ENCODE measurements around the gene DDX54. TPM values are rescaled to one million over a fixed set of nuclear protein-coding genes. Genes with fewer than 3 reads are reported as not detected.

The DDX54 gene
- total RNA-seq, 1 donor from 2014 or later, result 36.9 TPM

- Mint-ChIP-seq H3K36me3 (peaks cover 19% of the 10 kb centered on the region), H3K9me3 (peaks cover 2% of the 10 kb centered on the region), H3K27ac (no peak overlapping the region), H3K27me3 (ENCODE audit: insufficient read depth, low read depth) (peaks cover 14% of the 10 kb centered on the region), H3K4me3 (no peak overlapping the region), H3K4me1 (peaks cover 67% of the 10 kb centered on the region)
- Histone ChIP-seq H2AFZ (replicated peaks) (no peak overlapping the region), H3K9ac (no peak overlapping the region), H3K79me2 (ENCODE audit: low read depth) (no peaks in the 10 kb centered on the region), H3K4me3 (no peak overlapping the region), H3K4me1 (peaks cover 13% of the 10 kb centered on the region), H3K27ac (no peak overlapping the region), H3K36me3 (no peaks in the 10 kb centered on the region), H3K27me3 (no peaks in the 10 kb centered on the region), H3K9me3 (ENCODE audit: low read depth) (no peaks in the 10 kb centered on the region), H3F3A (ENCODE audit: low read depth) (peaks cover 4% of the 10 kb centered on the region), H4K20me1 (ENCODE audit: low read depth) (peaks cover 17% of the 10 kb centered on the region), H3K4me2 (peak overlapping the region; percentile 57)
- peak; percentile 57 for DNase-seq (ENCODE audit: low spot score)
- TF ChIP-seq, protein P1, sequence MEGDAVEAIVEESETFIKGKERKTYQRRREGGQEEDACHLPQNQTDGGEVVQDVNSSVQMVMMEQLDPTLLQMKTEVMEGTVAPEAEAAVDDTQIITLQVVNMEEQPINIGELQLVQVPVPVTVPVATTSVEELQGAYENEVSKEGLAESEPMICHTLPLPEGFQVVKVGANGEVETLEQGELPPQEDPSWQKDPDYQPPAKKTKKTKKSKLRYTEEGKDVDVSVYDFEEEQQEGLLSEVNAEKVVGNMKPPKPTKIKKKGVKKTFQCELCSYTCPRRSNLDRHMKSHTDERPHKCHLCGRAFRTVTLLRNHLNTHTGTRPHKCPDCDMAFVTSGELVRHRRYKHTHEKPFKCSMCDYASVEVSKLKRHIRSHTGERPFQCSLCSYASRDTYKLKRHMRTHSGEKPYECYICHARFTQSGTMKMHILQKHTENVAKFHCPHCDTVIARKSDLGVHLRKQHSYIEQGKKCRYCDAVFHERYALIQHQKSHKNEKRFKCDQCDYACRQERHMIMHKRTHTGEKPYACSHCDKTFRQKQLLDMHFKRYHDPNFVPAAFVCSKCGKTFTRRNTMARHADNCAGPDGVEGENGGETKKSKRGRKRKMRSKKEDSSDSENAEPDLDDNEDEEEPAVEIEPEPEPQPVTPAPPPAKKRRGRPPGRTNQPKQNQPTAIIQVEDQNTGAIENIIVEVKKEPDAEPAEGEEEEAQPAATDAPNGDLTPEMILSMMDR (IDR thresholded peaks at IDR 0.05), result peak; percentile 21
- no peak for TF ChIP-seq EZH2 (IDR thresholded peaks at IDR 0.05)
These were observed 47.7 kb upstream of the DDX54 start for GRCh38 chr12:113232840-113233585.

- peak overlapping the region; percentile 57 for H3K4me2 ChIP-seq
- no peaks in the 10 kb centered on the region for H3K27me3 ChIP-seq
- H3K4me3 Mint-ChIP-seq, result no peak overlapping the region
- H4K20me1 ChIP-seq (ENCODE audit: low read depth), result peaks cover 17% of the 10 kb centered on the region
- no peak for TF ChIP-seq EZH2 (IDR thresholded peaks at IDR 0.05)
- TF ChIP-seq EZH2phosphoT487 (IDR thresholded peaks at IDR 0.05), result no peak
- TF ChIP-seq, protein P1 (IDR thresholded peaks at IDR 0.05), result no peak
- peaks cover 73% of the 10 kb centered on the region for H3K4me1 Mint-ChIP-seq
- H3K9me3 ChIP-seq (ENCODE audit: low read depth), result no peaks in the 10 kb centered on the region
- no peaks in the 10 kb centered on the region for H3K36me3 ChIP-seq
- no peak overlapping the region for H3K27ac Mint-ChIP-seq
- H3K4me1 ChIP-seq, result peaks cover 13% of the 10 kb centered on the region
- no peak overlapping the region for H3K9ac ChIP-seq
- H2AFZ ChIP-seq (replicated peaks), result no peak overlapping the region
- no peak overlapping the region for H3K27ac ChIP-seq
- no peak for DNase-seq (ENCODE audit: low spot score)
- peaks cover 4% of the 10 kb centered on the region for H3F3A ChIP-seq (ENCODE audit: low read depth)
- no peak overlapping the region for H3K4me3 ChIP-seq
- no peaks in the 10 kb centered on the region for H3K79me2 ChIP-seq (ENCODE audit: low read depth)
- H3K36me3 Mint-ChIP-seq, result peaks cover 19% of the 10 kb centered on the region
- peaks cover 2% of the 10 kb centered on the region for H3K9me3 Mint-ChIP-seq
- peaks cover 19% of the 10 kb centered on the region for H3K27me3 Mint-ChIP-seq (ENCODE audit: insufficient read depth, low read depth)
These were observed 47.0 kb upstream of the DDX54 start for GRCh38 chr12:113232089-113232839.

- Mint-ChIP-seq H3K4me1 (peaks cover 70% of the 10 kb centered on the region), H3K27me3 (ENCODE audit: insufficient read depth, low read depth) (peaks cover 19% of the 10 kb centered on the region), H3K36me3 (peaks cover 19% of the 10 kb centered on the region), H3K9me3 (peaks cover 2% of the 10 kb centered on the region), H3K27ac (peak overlapping the region; percentile 34), H3K4me3 (no peak overlapping the region)
- H3K4me2 ChIP-seq, result no peak overlapping the region
- H3K79me2 ChIP-seq (ENCODE audit: low read depth), result no peaks in the 10 kb centered on the region
- H3K9me3 ChIP-seq (ENCODE audit: low read depth), result no peaks in the 10 kb centered on the region
- peaks cover 4% of the 10 kb centered on the region for H3F3A ChIP-seq (ENCODE audit: low read depth)
- H2AFZ ChIP-seq (replicated peaks), result no peak overlapping the region
- peaks cover 17% of the 10 kb centered on the region for H4K20me1 ChIP-seq (ENCODE audit: low read depth)
- TF ChIP-seq EZH2 (IDR thresholded peaks at IDR 0.05) (no peak), EZH2phosphoT487 (IDR thresholded peaks at IDR 0.05) (no peak)
- TF ChIP-seq, protein P1 (IDR thresholded peaks at IDR 0.05), result no peak
- DNase-seq (ENCODE audit: low spot score), result no peak
- H3K9ac ChIP-seq, result no peak overlapping the region
- no peak overlapping the region for H3K4me3 ChIP-seq
- no peaks in the 10 kb centered on the region for H3K27me3 ChIP-seq
- H3K27ac ChIP-seq, result no peak overlapping the region
- peaks cover 13% of the 10 kb centered on the region for H3K4me1 ChIP-seq
- H3K36me3 ChIP-seq, result no peaks in the 10 kb centered on the region
These were observed 46.2 kb upstream of the DDX54 start for GRCh38 chr12:113231235-113232088.
